IMR-90 (cell line): ENCODE results near the gene MGAT5. TPM values are rescaled to one million over a fixed set of nuclear protein-coding genes. Genes with fewer than 3 reads are reported as not detected.

Experiments
- ATAC-seq: fragments of 200-7000 bp; cut with Tn5 transposase; 2 replicates; pipeline ENCODE4 v1.9.1; 2020; ENCODE audit warnings: low read depth, mild to moderate bottlenecking, moderate library complexity
- BruUV-seq: library from RNA; stranded (reverse); fragments of 400-500 nt; replicated peaks from 2 replicates; lab custom pipeline; 2021; lab: Mats Ljungman, UMichigan
- CTCF ChIA-PET: fragments of 300-600 bp; formaldehyde crosslinking; extraction: SDS; loops from one replicate; lab custom pipeline; 2021; ENCODE audit warnings: antibody characterized with exemption; lab: Yijun Ruan, JAX
- POLR2A ChIA-PET: fragments of 300-600 bp; sonication (Branson Sonifier 250); formaldehyde crosslinking; loops from one replicate; lab custom pipeline; 2022; ENCODE audit warnings: antibody characterized with exemption; ENCODE audit not compliant: unreplicated experiment; lab: Charles Lee
- DNase-seq: peaks from one replicate; pipeline ENCODE4 v3.0.0; 2013
- H2AFZ ChIP-seq: replicated peaks from 2 replicates; pipeline ENCODE3; 2013; ENCODE audit warnings: low read length, mild to moderate bottlenecking; ENCODE audit not compliant: poor library complexity
- H2AK5ac ChIP-seq: 2 replicates; pipeline ENCODE4 v1.6.1; 2013; ENCODE audit warnings: low read depth, low read length, inconsistent platforms
- H2AK9ac ChIP-seq: replicated peaks from 2 replicates; pipeline ENCODE3; 2013; ENCODE audit warnings: mild to moderate bottlenecking, low read depth, low read length, moderate library complexity; ENCODE audit not compliant: poor library complexity
- H2BK120ac ChIP-seq: 2 replicates; pipeline ENCODE4 v1.6.1; 2013; ENCODE audit warnings: low read depth, low read length, inconsistent platforms
- H2BK15ac ChIP-seq: 3 replicates; pipeline ENCODE4 v1.6.1; 2013; ENCODE audit warnings: low read depth, low read length, inconsistent platforms
- H2BK20ac ChIP-seq: 2 replicates; pipeline ENCODE4 v1.6.1; 2013; ENCODE audit warnings: low read depth, mild to moderate bottlenecking, inconsistent platforms, low read length, moderate library complexity
- H2BK5ac ChIP-seq: 2 replicates; pipeline ENCODE4 v1.6.1; 2013; ENCODE audit warnings: mild to moderate bottlenecking, low read depth, low read length, inconsistent platforms; ENCODE audit not compliant: poor library complexity, severe bottlenecking
- H3K14ac ChIP-seq: replicated peaks from 2 replicates; pipeline ENCODE4 v1.6.1; 2013; ENCODE audit warnings: low read depth, low read length, inconsistent platforms
- H3K18ac ChIP-seq: 2 replicates; pipeline ENCODE4 v1.6.1; 2013; ENCODE audit warnings: low read depth, low read length, control low read depth
- H3K23ac ChIP-seq: 2 replicates; pipeline ENCODE4 v1.6.1; 2013; ENCODE audit warnings: low read depth, low read length, inconsistent platforms
- H3K27ac ChIP-seq: 2 replicates; pipeline ENCODE4 v1.5.1; 2013; ENCODE audit warnings: mild to moderate bottlenecking, control low read depth, low read length; ENCODE audit not compliant: insufficient read depth
- H3K27me3 ChIP-seq: 2 replicates; pipeline ENCODE4 v1.6.1; 2013; ENCODE audit warnings: low read length; ENCODE audit not compliant: control insufficient read depth, insufficient read depth
- H3K36me3 ChIP-seq: 2 replicates; pipeline ENCODE4 v1.6.1; 2013; ENCODE audit warnings: low read length, mixed read lengths; ENCODE audit not compliant: control insufficient read depth, insufficient read depth
- H3K4ac ChIP-seq: 2 replicates; pipeline ENCODE4 v1.6.1; 2013; ENCODE audit warnings: low read depth, low read length, inconsistent platforms
- H3K4me1 ChIP-seq: 2 replicates; pipeline ENCODE4 v1.6.1; 2013; ENCODE audit warnings: low read length, mixed read lengths; ENCODE audit not compliant: control insufficient read depth, insufficient read depth
- H3K4me2 ChIP-seq: 2 replicates; pipeline ENCODE4 v1.6.1; 2013; ENCODE audit warnings: low read depth, mild to moderate bottlenecking, control low read depth, low read length, moderate library complexity
- H3K4me3 ChIP-seq: 2 replicates; pipeline ENCODE4 v1.5.1; 2013; ENCODE audit warnings: low read depth, mild to moderate bottlenecking, control low read depth, low read length, moderate library complexity; ENCODE audit not compliant: insufficient read depth
- H3K56ac ChIP-seq: 2 replicates; pipeline ENCODE4 v1.6.1; 2013; ENCODE audit warnings: low read length, inconsistent platforms; ENCODE audit not compliant: insufficient read depth; ENCODE audit errors: extremely low read depth
- H3K79me1 ChIP-seq, 2 experiments: 2 replicates each; pipeline ENCODE4 v1.6.1; 2013; ENCODE audit warnings: low read length in 2 of 2, inconsistent platforms in 1 of 2, low read depth in 1 of 2
- H3K9ac ChIP-seq: 2 replicates; pipeline ENCODE4 v1.6.1; 2013; ENCODE audit warnings: low read depth, low read length, control low read depth
- H3K9me1 ChIP-seq: 2 replicates; pipeline ENCODE4 v1.6.1; 2013; ENCODE audit warnings: low read length, inconsistent platforms; ENCODE audit not compliant: insufficient read depth
- H3K9me3 ChIP-seq: 2 replicates; pipeline ENCODE4 v1.6.1; 2013; ENCODE audit warnings: low read length; ENCODE audit not compliant: control insufficient read depth, insufficient read depth
- H4K20me1 ChIP-seq: 2 replicates; pipeline ENCODE4 v1.6.1; 2013; ENCODE audit warnings: low read length, inconsistent platforms; ENCODE audit not compliant: insufficient read depth
- H4K5ac ChIP-seq: 2 replicates; pipeline ENCODE4 v1.6.1; 2013; ENCODE audit warnings: mild to moderate bottlenecking, low read depth, low read length, control low read depth
- H4K8ac ChIP-seq, 2 experiments: 2 replicates each; pipeline ENCODE4 v1.6.1; 2013; ENCODE audit warnings: low read depth in 2 of 2, low read length in 2 of 2, control low read depth in 1 of 2, inconsistent platforms in 1 of 2
- H4K91ac ChIP-seq: 2 replicates; pipeline ENCODE4 v1.6.1; 2013; ENCODE audit warnings: low read depth, low read length, inconsistent platforms; ENCODE audit not compliant: insufficient read depth
- BHLHE40 ChIP-seq: fragments of 150-350 bp; IDR thresholded peaks from 2 replicates; pipeline ENCODE4 v1.6.1; 2016; ENCODE audit warnings: mild to moderate bottlenecking, low read depth, low read length
- CEBPB ChIP-seq: IDR thresholded peaks from 2 replicates; pipeline ENCODE4 v1.6.1; 2012; ENCODE audit warnings: low read depth, low read length, improper control_type of control experiment
- CHD1 ChIP-seq: IDR thresholded peaks from 2 replicates; pipeline ENCODE4 v1.6.1; 2012; ENCODE audit warnings: low read depth, low read length, improper control_type of control experiment
- MAFK ChIP-seq: IDR thresholded peaks from 2 replicates; pipeline ENCODE4 v1.6.1; 2012; ENCODE audit warnings: low read depth, low read length, improper control_type of control experiment
- MXI1 ChIP-seq: IDR thresholded peaks from 2 replicates; pipeline ENCODE4 v1.6.1; 2012; ENCODE audit warnings: low read depth, mild to moderate bottlenecking, low read length, moderate library complexity, borderline replicate concordance
- NFE2L2 ChIP-seq: fragments of 150-350 bp; IDR thresholded peaks from 2 replicates; pipeline ENCODE4 v1.6.1; 2016; ENCODE audit warnings: low read depth, mild to moderate bottlenecking, low read length
- POLR2A ChIP-seq: IDR thresholded peaks from 2 replicates; pipeline ENCODE4 v1.6.1; 2012; ENCODE audit warnings: mild to moderate bottlenecking, low read depth, low read length
- RFX5 ChIP-seq: IDR thresholded peaks from 2 replicates; pipeline ENCODE4 v1.8.0; 2012; ENCODE audit warnings: low read depth, mild to moderate bottlenecking, low read length, moderate library complexity
- SMC3 ChIP-seq: fragments of 150-350 bp; IDR thresholded peaks from 2 replicates; pipeline ENCODE4 v1.6.1; 2016; ENCODE audit warnings: low read depth, mild to moderate bottlenecking, antibody characterized with exemption, low read length, moderate library complexity
- WGBS, 2 experiments: methylation state at CpG; one replicate each; pipeline versions ENCODE4 v1.1.5 to v1.1.7; 2013; ENCODE audit warnings: missing lambda C conversion rate in 2 of 2; ENCODE audit not compliant: insufficient read length in 1 of 2; ENCODE audit errors: extremely low coverage in 2 of 2; 5-methylcytosine and 5-hydroxymethylcytosine counted together
- dilution Hi-C: fragments of 300-500 bp; cut with HindIII; formaldehyde crosslinking; loops from one replicate; pipeline ENCODE4 v1.14.3; 2018; ENCODE audit warnings: low sequenced_read_pairs; ENCODE audit not compliant: unreplicated experiment
- in situ Hi-C: fragments of 300-500 bp; cut with MboI; formaldehyde crosslinking; loops from 3 replicates; pipeline ENCODE4 v1.14.3; 2019; ENCODE audit warnings: low sequenced_read_pairs, inconsistent platforms, mixed read lengths
- intact Hi-C: fragments of 100-400 bp; cut with micrococcal nuclease; formaldehyde crosslinking; loops from 2 replicates; pipeline ENCODE4 v1.10.0; 2022
- polyA plus RNA-seq, 3 experiments: library from polyadenylated mRNA; depleted of rRNA; stranded (reverse); fragments of >200 nt; gene quantifications; 2 replicates each; pipeline ENCODE4 v1.2.3, GENCODE V29; 2012; ENCODE audit warnings: low replicate concordance in 1 of 3
- total RNA-seq: library from RNA; depleted of rRNA; stranded (reverse); fragments of >200 nt; gene quantifications from 2 replicates; pipeline ENCODE4 v1.2.3, GENCODE V29; 2012
- TF ChIP-seq, protein P1 (sequence below): conservative IDR thresholded peaks from 2 replicates; pipeline ENCODE4 v1.5.1; 2012; ENCODE audit warnings: mild to moderate bottlenecking, low read depth, low read length, improper control_type of control experiment
- TF ChIP-seq, protein P2 (sequence below): fragments of 150-350 bp; IDR thresholded peaks from 2 replicates; pipeline ENCODE4 v1.6.1; 2016; ENCODE audit warnings: low read depth, mild to moderate bottlenecking, low read length, moderate library complexity, borderline replicate concordance

MGAT5 gene
- total and polyA plus RNA-seq, 2 of the 4 experiments (the other 2 are of a cell fraction) = 22.9 to 59.9 TPM

DNA sequence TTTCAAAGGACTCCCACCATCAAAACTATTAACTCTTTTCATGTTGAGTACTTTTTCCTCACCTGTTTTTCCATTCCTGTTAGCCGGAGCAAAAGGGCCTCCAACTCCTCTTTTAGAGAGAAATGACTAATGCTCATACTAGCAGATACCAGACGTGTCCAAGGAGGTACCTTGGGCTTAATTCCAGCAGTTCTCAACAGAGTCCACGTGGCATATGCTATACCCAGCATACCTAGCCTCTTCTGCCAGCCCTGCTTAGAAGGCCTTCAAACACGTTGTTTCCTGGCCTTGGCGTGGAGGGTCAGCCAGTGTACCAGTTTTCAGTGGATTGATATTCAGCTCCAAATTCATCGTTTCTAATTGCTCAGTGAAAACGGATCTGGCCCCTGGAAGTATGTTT is 123.9 kb downstream of the MGAT5 start:
- WGBS, 2 experiments = 92% methylated on average over 3 of the region's 7 CpGs; no CpG with 5 or more reads in 1 of the 2 experiments
- no peak overlapping the region for H2BK5ac ChIP-seq
- H3K9me3 ChIP-seq = no peaks in the 10 kb centered on the region
- H2BK15ac ChIP-seq = 0 out of 3 replicates have a peak overlapping the region, but pooled peaks have one; percentile 47
- in situ Hi-C loops (no loop called here), intact Hi-C loops (loop anchor here (2.0 to 10.0 kb wide), 3 partner anchors 31 to 493 kb away; no protein-coding TSS in a partner anchor), dilution Hi-C loops (no loop called here)
- no peak overlapping the region for H3K18ac ChIP-seq
- H4K5ac ChIP-seq = no peak overlapping the region
- no peak overlapping the region for H3K27ac ChIP-seq
- H3K4me3 ChIP-seq = no peak overlapping the region
- H2AK9ac ChIP-seq = no peak overlapping the region
- peak overlapping the region; percentile 38; the same call in 1 of the 2 replicates for H3K4ac ChIP-seq
- TF ChIP-seq MXI1 (no peak), RFX5 (no peak), MAFK (no peak), SMC3 (no peak), CHD1 (no peak), BHLHE40 (no peak), POLR2A (no peak), CEBPB (no peak), NFE2L2 (no peak)
- TF ChIP-seq, protein P1, sequence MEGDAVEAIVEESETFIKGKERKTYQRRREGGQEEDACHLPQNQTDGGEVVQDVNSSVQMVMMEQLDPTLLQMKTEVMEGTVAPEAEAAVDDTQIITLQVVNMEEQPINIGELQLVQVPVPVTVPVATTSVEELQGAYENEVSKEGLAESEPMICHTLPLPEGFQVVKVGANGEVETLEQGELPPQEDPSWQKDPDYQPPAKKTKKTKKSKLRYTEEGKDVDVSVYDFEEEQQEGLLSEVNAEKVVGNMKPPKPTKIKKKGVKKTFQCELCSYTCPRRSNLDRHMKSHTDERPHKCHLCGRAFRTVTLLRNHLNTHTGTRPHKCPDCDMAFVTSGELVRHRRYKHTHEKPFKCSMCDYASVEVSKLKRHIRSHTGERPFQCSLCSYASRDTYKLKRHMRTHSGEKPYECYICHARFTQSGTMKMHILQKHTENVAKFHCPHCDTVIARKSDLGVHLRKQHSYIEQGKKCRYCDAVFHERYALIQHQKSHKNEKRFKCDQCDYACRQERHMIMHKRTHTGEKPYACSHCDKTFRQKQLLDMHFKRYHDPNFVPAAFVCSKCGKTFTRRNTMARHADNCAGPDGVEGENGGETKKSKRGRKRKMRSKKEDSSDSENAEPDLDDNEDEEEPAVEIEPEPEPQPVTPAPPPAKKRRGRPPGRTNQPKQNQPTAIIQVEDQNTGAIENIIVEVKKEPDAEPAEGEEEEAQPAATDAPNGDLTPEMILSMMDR = no peak
- TF ChIP-seq, protein P2, sequence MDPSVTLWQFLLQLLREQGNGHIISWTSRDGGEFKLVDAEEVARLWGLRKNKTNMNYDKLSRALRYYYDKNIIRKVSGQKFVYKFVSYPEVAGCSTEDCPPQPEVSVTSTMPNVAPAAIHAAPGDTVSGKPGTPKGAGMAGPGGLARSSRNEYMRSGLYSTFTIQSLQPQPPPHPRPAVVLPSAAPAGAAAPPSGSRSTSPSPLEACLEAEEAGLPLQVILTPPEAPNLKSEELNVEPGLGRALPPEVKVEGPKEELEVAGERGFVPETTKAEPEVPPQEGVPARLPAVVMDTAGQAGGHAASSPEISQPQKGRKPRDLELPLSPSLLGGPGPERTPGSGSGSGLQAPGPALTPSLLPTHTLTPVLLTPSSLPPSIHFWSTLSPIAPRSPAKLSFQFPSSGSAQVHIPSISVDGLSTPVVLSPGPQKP = no peak
- ChIA-PET POLR2A (no interaction called here), CTCF (interaction anchor here (0.8 to 3.9 kb wide), 3 partner anchors 29 to 73 kb away, joined by 3 to 13 read pairs (median 3); no protein-coding TSS in a partner anchor)
- 0 out of 4 replicates have a peak overlapping the region, but pooled peaks of 1 of the 2 experiments have one; percentile 4 for H4K8ac ChIP-seq
- DNase-seq (no peak), ATAC-seq (no peak)
- no peak overlapping the region for H4K91ac ChIP-seq
- no peak overlapping the region for H3K9ac ChIP-seq
- H4K20me1 ChIP-seq = no peaks in the 10 kb centered on the region; the same call in 1 of the 2 replicates
- H3K36me3 ChIP-seq = peaks cover 18% of the 10 kb centered on the region; the same call in 1 of the 2 replicates
- no peak overlapping the region for H3K56ac ChIP-seq
- H3K9me1 ChIP-seq = peaks cover 23% of the 10 kb centered on the region
- H3K14ac ChIP-seq = no peak overlapping the region
- H3K23ac ChIP-seq = no peak overlapping the region
- H3K79me1 ChIP-seq = peaks cover 12 to 27% of the 10 kb centered on the region in 2 experiments
- peaks cover 16% of the 10 kb centered on the region for H3K4me1 ChIP-seq
- peak overlapping the region; percentile 44; the same call in 1 of the 2 replicates for H2BK120ac ChIP-seq
- no peak overlapping the region for H2BK20ac ChIP-seq
- no TSS peak for BruUV-seq
- peak overlapping the region; percentile 49; the same call in 1 of the 2 replicates for H2AK5ac ChIP-seq
- no peak overlapping the region for H2AFZ ChIP-seq
- H3K27me3 ChIP-seq = no peaks in the 10 kb centered on the region
- no peak overlapping the region for H3K4me2 ChIP-seq
